ENCODE results near the gene MACROD1.

Gene MACROD1

DNA sequence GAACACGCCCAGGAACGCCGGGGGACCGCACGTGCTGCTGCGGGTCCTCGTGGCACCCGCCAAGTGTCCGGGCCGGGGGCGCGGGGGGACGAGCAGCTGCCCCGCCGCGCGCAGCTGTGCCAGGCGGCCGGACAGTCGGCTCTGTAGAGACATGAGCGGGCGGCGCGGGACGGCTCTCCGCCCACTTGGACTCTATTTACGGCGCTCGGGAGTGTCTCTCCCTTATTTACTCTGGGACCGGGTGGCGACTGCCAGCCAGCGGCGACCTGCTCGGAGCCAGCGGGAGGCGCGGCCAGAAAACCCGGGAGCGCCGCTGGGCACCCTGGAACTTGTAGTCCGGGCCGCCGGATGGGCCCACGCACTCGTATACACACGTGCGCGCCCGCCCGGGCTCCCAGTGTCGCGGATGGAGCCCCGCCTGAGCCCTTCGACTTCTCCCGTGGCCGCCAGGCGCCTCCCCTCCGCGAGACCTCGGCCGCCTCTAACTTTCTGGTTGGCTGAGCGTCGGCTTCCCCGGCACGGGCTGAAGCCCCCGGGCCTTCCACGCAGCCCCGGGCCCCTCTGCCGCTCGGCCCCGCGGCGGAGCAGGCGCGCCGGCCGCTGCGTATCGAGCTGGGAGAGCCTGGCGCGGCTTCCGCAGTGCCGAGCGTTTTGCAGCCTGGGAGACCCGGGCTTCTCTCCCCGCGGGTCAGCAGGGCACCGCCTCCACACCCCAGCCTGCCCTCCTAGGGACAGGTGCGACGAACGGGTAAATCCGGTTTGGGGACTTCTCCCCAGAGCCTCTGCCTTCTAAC is at the start of gene MACROD1:
MACROD1 (minus strand) TSS at position 272 of the 794 bp plus-strand sequence; CDS start at position 153, 119 bp downstream.
- peak; percentile 83 for DNase-seq

GRCh38 chr11:64211181-64211872 is 45.4 kb upstream of the MACROD1 start:
- no peak for DNase-seq

DNA sequence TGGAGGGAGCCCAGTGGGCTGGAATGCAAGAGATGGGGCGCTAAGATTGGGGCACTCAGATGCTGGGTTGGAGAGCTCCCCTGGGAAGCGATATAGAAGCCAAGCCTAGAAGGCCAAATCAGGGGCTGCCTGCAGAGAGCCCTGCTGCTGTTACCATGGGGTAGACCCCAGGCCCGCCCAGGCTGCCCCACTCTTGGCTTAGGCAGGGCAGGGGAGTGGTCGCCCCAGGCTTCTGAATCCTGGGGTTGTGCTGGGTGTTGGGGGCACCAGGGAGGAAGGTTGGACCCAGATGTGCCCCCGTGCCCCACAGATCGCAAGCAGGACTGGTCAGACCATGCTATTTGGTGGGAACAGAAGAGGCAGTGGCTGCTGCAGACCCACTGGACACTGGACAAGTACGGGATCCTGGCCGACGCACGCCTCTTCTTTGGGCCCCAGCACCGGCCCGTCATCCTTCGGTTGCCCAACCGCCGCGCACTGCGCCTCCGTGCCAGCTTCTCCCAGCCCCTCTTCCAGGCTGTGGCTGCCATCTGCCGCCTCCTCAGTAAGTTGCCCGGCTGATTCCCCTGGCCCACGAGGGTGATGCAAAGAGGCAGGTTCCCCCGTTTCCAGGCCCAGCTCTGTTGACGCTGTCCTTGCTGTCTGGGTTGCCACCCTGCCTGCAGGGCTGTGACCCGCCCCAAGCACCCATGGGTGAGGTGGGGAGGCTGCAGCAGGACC is 44.5 kb upstream of the MACROD1 start:
- DNase-seq: no peak

DNA sequence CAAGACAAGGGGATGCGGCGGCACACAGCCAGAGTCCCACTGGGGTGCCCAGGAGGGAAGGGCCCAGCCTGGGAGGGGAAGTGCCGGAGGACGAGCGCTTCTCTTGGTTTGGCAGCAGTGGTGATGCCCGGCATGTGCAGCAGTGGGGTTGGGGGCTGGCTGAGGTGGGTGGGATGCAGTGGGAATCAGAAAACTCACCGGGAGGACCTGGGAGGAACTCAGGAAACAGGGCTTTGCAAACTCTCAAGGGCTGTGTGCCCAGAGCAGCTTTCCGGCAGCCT is 43.6 kb upstream of the MACROD1 start:
- no peak for DNase-seq

DNA sequence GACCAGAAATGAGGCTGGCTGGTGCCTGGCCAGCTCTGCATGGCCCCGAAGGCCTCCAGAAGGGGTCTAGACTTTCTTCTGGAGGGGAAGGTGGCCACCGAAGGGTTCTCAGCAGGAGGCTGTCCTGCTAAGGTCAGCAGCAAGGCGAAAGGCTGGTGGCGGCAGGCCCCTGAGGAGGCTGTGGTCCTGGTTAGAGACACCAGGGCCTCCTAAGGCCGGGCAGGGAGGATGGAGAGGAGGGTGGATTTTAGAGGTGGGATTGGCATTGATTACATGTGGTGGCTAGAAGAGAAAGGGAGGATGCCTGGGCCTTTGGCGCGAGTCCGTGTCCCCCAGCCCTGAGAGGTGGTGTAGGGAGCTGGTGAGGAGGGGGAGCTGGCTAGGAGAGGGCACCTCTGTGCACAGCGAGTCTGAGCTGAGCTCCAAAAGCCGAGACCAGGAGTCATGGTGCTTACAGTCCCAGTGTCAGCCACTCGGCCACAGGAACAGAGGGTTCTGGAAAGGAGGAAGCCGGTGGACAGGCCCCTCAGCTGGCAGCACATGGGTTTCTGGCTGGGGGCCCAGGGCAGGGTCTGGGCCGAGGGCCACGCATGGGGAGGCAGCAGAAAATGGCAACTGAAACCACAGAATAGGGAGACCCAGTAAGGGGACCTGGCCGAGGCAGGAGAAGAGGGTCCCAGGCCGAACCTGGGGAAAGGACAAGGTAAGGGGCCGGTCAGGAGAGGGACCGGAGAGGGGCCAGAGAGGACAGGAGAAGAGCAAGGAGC is 43.1 kb upstream of the MACROD1 start:
- no peak for DNase-seq

DNA sequence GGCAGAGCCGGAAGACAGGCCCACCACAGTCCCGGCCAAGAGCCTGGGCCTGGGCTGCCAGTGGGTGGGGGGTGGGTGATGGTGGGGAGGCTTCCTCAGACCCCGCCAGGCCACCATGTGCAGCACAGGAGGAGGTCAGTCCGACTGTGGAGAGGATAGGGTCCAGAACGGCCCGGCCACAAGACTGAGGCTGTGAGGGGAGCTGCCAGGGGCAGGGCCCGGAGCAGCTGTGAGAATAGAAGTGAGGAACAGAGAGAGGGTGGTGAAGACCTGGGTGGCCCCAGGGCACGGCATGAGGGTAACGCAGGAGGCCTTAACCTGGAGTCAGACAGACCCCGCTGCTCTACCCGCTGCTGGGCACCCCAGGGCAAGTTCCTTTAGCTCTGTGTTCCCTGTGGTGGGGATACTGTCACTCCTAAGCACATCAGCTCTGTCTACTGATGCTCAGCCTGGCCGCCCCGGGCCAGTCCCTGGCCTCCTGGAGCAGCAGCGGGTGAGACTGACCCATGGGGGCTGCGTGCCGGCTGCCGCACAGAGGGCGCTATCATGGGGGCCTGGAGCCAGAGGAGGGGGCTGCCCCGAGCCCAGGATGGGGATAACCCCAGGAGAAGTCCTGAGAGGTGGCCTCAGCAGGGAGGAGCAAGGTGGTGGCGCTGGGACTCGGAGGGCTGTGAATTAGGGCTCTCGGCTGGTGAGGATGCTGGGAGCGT is 42.3 kb upstream of the MACROD1 start:
- no peak for DNase-seq

GRCh38 chr11:64207256-64208085 is 41.6 kb upstream of the MACROD1 start:
- DNase-seq: peak; percentile 77

DNA sequence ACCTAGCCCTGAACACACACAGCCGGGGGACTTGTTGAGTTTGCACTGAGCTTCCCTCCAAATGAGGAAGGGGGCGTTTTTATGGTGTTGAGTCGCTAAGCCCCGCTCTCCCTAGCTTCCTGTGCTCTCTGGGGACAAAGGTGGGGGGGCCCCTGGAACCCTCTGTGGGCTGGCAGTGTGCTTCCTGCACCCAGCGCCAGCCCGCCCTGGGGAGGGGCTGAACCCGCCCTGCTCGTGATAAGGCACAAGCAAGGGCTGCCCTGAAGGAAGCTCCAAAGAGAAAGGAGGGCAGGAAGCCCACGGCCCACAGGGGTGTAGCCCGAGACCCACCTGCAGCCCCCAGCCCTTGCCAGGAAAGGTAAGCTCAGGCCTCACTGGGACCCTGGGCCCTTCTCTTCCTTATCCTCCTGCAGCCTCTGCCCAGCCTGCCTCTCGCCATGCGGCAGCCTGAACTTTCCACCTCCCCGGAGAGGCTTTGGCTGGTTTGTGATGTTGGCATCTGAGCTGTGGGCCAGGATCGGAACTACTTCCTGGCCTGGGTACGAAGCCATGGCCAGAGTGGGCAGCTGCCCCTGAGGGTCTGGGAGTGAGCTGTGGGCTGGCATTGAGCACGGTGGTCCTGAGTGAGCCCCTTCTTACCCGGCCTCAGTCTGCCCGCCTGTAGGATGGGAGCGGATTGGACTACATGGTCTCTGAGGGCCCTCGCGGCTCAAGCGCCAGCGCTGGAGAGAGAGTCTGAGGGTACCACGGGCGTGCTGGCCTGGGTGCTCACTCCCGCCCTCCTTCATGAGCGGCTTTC is 40.7 kb upstream of the MACROD1 start, which contains the start of gene FERMT3:
FERMT3 (plus strand) TSS at position 265 of the 799 bp plus-strand sequence. CDS start 644 bp downstream, outside the sequence.
- DNase-seq: peak; percentile 77

DNA sequence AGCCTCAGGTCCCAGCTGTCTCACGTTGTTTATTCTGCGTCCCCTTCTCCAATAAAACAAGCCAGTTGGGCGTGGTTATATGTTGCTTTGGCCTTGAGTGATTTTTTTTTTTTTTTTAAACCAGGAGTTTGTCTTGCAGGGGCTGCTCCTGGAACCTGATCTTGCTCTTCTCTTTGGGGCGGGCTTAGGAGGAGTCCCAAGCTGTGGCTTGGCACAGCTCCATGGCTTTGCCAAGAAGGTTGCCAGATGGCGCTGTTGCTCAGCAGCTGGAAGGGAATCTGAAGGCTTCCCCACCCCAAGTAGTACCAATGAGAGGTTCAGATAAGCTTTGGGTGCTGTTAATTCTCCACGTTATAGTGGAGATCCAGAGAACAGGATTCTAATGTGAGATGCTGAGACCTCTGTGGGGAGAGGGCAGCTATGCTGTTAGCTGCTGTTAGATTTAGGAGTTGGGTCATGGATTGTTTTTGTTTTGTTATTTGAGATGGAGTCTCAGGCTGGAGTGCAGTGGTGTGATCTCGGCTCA is 38.6 kb upstream of the MACROD1 start:
- DNase-seq: peak; percentile 89

- DNase-seq: no peak
These were observed 38.1 kb upstream of the MACROD1 start for GRCh38 chr11:64204080-64204440.

DNA sequence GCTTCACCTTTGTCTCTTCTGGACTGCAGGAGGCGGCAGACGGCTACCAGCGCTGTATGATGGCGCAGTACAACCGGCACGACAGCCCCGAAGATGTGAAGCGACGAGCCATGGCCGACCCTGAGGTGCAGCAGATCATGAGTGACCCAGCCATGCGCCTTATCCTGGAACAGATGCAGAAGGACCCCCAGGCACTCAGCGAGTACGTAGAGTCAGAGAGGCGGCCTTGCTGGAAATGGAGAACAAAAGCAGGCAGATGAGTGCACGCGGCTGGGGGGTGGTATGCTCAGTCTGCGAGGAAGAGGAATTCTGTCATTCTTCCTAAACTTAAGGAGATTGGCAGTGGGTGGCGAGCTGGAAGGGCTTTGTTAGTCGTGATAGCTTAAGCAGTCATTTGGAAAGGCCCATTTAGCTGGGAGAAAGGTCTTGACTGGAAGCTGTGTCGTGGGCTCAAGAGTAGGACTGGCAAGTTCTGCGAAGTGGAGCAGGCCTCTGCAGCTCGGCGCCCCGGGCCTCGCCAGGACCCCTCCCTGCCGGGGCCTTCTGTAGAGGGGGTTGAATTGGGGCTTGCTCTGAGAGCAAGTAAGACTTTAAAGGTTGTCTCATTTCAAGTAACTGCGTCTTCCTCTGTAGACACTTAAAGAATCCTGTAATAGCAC is 37.6 kb upstream of the MACROD1 start:
- no peak for DNase-seq

GRCh38 chr11:64202992-64203391 is 37.1 kb upstream of the MACROD1 start:
- no peak for DNase-seq

DNA sequence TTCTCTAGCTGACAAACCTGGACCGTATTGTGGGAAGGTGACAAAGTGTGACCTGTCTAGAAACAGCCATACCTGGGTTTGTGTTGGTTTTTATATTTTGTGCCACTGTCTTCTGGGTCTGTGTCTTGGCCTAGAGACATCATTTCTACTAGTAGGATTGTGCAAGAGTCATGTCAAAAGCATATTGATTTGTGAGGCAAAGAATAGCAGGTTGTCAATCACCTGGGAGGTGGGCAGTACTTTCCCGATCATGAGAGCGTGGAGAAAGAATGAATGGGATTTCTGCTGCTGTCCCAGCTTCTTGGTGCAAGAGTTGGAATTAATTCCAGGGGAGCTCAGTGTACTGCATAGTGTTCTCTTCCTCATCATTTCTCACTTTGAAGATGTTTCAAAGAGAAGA is 35.6 kb upstream of the MACROD1 start:
- no peak for DNase-seq

GRCh38 chr11:64198511-64198910 is 32.6 kb upstream of the MACROD1 start:
- no peak for DNase-seq

GRCh38 chr11:64196626-64197025 is 30.7 kb upstream of the MACROD1 start:
- DNase-seq: no peak

DNA sequence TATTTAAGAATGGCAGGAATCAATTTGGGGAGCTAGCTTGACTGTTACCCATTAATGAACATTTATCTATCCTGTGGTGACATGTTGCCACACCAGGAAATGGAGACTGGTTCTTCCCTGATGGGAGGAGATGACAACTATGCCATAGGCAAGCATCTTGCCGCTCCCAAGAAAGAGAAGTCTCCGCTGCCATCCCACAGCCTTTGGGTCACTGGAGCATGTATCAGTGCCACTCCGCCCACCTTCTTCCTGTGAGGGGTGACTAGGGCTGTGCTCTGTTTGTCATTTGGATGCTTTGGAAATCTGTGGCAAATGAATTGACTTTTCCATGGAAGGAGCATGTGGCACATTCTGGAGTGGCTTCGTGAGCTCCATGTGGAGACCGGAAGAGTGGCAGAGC is 26.5 kb upstream of the MACROD1 start:
- DNase-seq: no peak

GRCh38 chr11:64186492-64187165 is 20.7 kb upstream of the MACROD1 start:
- peak; percentile 51 for DNase-seq

GRCh38 chr11:64185693-64186491 is 20.0 kb upstream of the MACROD1 start, which contains the start of gene STIP1:
Gene STIP1, plus strand, starts transcription at chr11:64186171. Its CDS starts 91 bp downstream, at chr11:64186262.
- DNase-seq: peak; percentile 100

Measured in CD4-positive, alpha-beta T cell treated with Interleukin-12 subunit alpha and Interleukin-12 subunit beta, for 1 hour (primary cell).